ENCODE data around the gene ASMT. TPM values are rescaled to one million over a fixed set of nuclear protein-coding genes. Genes with fewer than 3 reads are reported as not detected.
A peak's percentile ranks its signal among the peaks of the same experiment; 100 is the strongest.
"Not testable (repeated sequence)": the region's sequence is repeated elsewhere in the genome, so short reads cannot be mapped to it uniquely, and the experiment has no call there.

Gene ASMT
- total and polyA plus RNA-seq, 9 donors = 0.07 to 0.89 (median 0.15) TPM; not detected in 5

DNA sequence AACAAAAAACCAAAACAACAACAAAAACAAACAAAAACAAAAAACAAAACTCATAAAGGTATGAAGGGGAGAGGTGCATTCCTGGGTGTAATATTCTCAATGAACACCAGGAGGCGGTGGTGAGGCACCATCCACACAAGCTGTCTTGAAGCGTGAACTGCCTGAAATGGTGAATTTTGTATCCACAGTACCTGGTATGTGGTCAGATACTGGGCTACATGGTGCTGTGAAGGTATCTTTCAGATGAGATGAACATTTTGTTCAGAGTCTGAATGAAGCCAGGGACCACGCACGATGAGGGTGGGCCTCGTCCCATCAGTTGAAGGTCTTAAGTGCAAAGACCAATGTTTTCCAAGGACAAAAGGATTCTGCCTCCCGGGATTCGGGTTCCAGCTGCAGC is 58.5 kb downstream of the ASMT start:
- H3K27ac ChIP-seq (ENCODE audit: low read length) = no peak overlapping the region
- H3K4me1 ChIP-seq (ENCODE audit: control insufficient read depth, insufficient read depth, low read length) = no peaks in the 10 kb centered on the region
- H3K36me3 ChIP-seq (ENCODE audit: control insufficient read depth, insufficient read depth, low read length) = no peaks in the 10 kb centered on the region
- H3K4me3 ChIP-seq (ENCODE audit: low read length) = no peak overlapping the region
- DNase-seq = peak; percentile 2
- WGBS (ENCODE audit: insufficient coverage) = 81% methylated on average over 6 of the region's 7 CpGs
- no peaks in the 10 kb centered on the region for H3K27me3 ChIP-seq (ENCODE audit: control insufficient read depth, insufficient read depth, low read length)
- no peaks in the 10 kb centered on the region for H3K9me3 ChIP-seq (replicated peaks; ENCODE audit: control insufficient read depth, low read depth, low read length)

DNA sequence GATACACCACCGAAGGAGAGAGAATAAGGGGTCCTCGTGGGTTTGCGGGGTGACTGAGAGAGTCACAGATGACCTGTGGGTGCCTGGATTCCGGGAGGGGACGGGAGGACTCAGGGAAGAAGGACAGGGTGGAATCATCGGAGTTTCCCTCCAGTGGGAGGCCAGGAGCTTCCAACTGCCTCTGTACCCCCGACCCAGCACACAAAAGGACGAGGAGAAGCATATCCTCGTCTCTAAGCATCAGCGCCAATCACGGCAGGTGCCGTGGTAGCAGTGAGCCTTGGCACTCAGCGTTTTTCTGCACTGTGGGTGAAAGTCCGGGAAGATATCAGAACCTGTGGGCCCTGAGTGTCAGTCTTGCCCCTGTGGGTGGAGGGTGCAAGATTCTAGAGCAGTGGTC is 62.0 kb downstream of the ASMT start:
- WGBS (ENCODE audit: insufficient coverage) = 91% methylated on average over 14 of the region's 14 CpGs
- DNase-seq = no peak
- Histone ChIP-seq H3K36me3 (ENCODE audit: control insufficient read depth, insufficient read depth, low read length) (no peaks in the 10 kb centered on the region), H3K9me3 (replicated peaks; ENCODE audit: control insufficient read depth, low read depth, low read length) (no peaks in the 10 kb centered on the region), H3K27me3 (ENCODE audit: control insufficient read depth, insufficient read depth, low read length) (no peaks in the 10 kb centered on the region), H3K4me3 (ENCODE audit: low read length) (no peak overlapping the region), H3K27ac (ENCODE audit: low read length) (no peak overlapping the region), H3K4me1 (ENCODE audit: control insufficient read depth, insufficient read depth, low read length) (no peaks in the 10 kb centered on the region)

DNA sequence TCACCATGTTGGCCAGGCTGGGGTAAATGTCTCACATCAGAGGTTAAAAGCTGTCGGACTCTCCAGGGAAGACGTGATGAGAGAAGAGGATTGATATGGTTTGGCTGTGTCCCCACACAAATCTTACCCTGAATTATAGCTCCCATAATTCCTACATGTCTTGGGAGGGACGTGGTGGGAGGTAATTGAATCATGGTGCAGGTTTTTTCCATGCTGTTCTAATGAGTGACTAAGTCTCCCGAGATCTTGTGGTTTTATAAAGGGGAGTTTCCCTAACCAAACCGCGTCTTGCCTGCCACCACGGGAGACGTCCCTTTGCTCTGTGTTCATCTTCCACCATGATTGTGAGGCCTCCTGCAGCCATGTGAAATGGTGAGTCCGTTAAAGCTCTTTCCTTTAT is 64.4 kb downstream of the ASMT start:
- no peaks in the 10 kb centered on the region for H3K36me3 ChIP-seq (ENCODE audit: control insufficient read depth, insufficient read depth, low read length)
- no peaks in the 10 kb centered on the region for H3K27me3 ChIP-seq (ENCODE audit: control insufficient read depth, insufficient read depth, low read length)
- no peaks in the 10 kb centered on the region for H3K4me1 ChIP-seq (ENCODE audit: control insufficient read depth, insufficient read depth, low read length)
- H3K27ac ChIP-seq (ENCODE audit: low read length) = no peak overlapping the region
- no peak overlapping the region for H3K4me3 ChIP-seq (ENCODE audit: low read length)
- WGBS (ENCODE audit: insufficient coverage) = 27% methylated on average over 5 of the region's 9 CpGs
- H3K9me3 ChIP-seq (replicated peaks; ENCODE audit: control insufficient read depth, low read depth, low read length) = no peaks in the 10 kb centered on the region
- DNase-seq = no peak

DNA sequence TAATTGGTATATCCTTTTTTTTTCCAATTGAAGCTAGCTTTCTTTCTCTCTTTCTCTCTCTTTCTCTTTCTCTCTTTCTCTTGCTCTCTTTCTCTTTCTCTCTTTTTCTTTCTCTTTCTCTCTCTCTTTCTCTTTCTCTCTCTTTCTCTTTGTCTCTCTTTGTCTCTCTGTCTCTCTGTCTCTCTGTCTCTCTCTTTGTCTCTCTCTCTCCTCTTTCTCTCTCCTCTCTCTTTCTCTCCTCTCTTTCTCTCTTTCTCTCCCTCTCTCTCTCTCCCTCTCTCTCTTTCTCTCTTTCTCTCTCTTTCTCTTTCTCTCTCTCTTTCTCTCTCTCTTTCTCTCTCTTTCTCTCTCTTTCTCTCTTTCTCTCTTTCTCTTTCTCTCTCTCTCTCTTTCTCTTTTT is 66.6 kb downstream of the ASMT start:
- Histone ChIP-seq H3K9me3 (replicated peaks; ENCODE audit: control insufficient read depth, low read depth, low read length) (no peaks in the 10 kb centered on the region), H3K27ac (ENCODE audit: low read length) (no peak overlapping the region), H3K36me3 (ENCODE audit: control insufficient read depth, insufficient read depth, low read length) (no peaks in the 10 kb centered on the region), H3K4me1 (ENCODE audit: control insufficient read depth, insufficient read depth, low read length) (no peaks in the 10 kb centered on the region), H3K27me3 (ENCODE audit: control insufficient read depth, insufficient read depth, low read length) (no peaks in the 10 kb centered on the region), H3K4me3 (ENCODE audit: low read length) (no peak overlapping the region)
- DNase-seq = no peak

DNA sequence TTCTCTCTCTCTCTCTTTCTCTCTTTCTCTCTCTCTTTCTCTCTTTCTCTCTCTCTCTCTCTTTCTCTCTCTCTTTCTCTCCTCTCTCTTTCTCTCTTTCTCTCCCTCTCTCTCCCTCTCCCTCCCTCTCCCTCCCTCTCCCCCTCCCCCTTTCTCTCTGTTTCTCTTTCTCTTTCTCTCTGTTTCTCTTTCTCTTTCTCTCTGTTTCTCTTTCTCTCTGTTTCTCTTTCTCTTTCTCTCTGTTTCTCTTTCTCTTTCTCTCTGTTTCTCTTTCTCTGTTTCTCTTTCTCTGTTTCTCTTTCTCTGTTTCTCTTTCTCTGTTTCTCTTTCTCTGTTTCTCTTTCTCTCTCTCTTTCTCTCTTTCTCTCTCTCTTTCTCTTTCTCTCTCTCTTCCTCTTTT is 67.0 kb downstream of the ASMT start:
- not testable (repeated sequence) for H3K27me3 ChIP-seq (ENCODE audit: control insufficient read depth, insufficient read depth, low read length); H3K4me3 ChIP-seq (ENCODE audit: low read length); H3K36me3 ChIP-seq (ENCODE audit: control insufficient read depth, insufficient read depth, low read length); DNase-seq; H3K27ac ChIP-seq (ENCODE audit: low read length); H3K9me3 ChIP-seq (replicated peaks; ENCODE audit: control insufficient read depth, low read depth, low read length); H3K4me1 ChIP-seq (ENCODE audit: control insufficient read depth, insufficient read depth, low read length)

DNA sequence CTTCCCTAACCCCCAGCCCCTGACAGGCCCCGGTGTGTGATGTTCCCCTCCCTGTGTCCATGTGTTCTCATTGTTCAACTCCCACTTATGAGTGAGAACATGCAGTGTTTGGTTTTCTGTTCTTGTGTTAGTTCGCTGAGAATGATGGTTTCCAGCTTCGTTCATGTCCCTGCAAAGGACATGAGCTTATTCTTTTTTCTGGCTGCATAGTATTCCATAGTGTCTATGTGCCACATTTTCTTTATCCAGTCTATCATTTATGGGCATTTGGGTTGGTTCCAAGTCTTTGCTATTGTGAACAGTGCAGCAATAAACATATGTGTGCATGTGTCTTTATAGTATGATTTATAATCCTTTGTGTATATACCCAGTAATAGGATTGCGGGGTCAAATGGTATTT is 67.6 kb downstream of the ASMT start:
- not testable (repeated sequence) for H3K27me3 ChIP-seq (ENCODE audit: control insufficient read depth, insufficient read depth, low read length); H3K4me1 ChIP-seq (ENCODE audit: control insufficient read depth, insufficient read depth, low read length); H3K36me3 ChIP-seq (ENCODE audit: control insufficient read depth, insufficient read depth, low read length); H3K27ac ChIP-seq (ENCODE audit: low read length); H3K4me3 ChIP-seq (ENCODE audit: low read length); H3K9me3 ChIP-seq (replicated peaks; ENCODE audit: control insufficient read depth, low read depth, low read length); DNase-seq
- WGBS (ENCODE audit: insufficient coverage) = no CpG with 5 or more reads among the region's 4 CpGs

DNA sequence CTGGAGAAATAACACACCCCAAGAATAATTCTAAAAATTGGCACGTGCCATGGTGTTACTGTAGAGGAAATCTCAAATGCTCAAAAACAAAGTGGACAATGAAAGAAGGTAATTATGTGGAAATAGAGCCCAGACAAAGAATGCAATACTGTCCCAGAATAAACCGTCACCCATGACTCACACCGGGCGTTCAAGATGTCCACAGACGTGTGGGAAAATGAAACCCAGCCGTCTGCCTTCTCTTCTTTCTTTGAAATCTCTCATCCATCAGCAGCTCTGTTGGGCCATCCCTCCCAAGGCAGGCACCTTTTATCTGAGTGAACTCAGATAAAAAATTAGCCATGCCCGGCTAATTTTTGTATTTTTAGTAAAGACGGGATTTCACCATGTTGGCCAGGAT is 70.0 kb downstream of the ASMT start:
- not testable (repeated sequence) for H3K36me3 ChIP-seq (ENCODE audit: control insufficient read depth, insufficient read depth, low read length); H3K4me1 ChIP-seq (ENCODE audit: control insufficient read depth, insufficient read depth, low read length); H3K4me3 ChIP-seq (ENCODE audit: low read length); H3K27me3 ChIP-seq (ENCODE audit: control insufficient read depth, insufficient read depth, low read length); H3K9me3 ChIP-seq (replicated peaks; ENCODE audit: control insufficient read depth, low read depth, low read length); DNase-seq; H3K27ac ChIP-seq (ENCODE audit: low read length)
- 95% methylated on average over 2 of the region's 8 CpGs for WGBS (ENCODE audit: insufficient coverage)

DNA sequence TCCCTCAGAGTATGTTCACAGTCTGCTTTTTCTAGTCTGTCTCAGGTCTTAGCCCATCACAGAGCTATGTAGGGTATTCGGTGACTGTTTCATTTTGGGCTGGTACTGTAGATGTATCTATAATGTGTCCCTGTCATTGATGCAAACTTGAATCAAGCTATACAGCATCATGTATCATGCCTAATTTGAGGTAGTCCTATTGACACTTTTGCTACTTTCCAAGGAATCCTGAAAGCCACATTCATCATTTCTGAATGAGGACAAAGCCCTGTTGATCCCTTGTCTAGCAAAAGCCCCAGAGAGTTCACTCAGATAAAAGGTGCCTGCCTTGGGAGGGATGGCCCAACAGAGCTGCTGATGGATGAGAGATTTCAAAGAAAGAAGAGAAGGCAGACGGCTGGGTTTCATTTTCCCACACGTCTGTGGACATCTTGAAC is 70.6 kb downstream of the ASMT start:
- not testable (repeated sequence) for H3K27me3 ChIP-seq (ENCODE audit: control insufficient read depth, insufficient read depth, low read length); DNase-seq; H3K27ac ChIP-seq (ENCODE audit: low read length); H3K9me3 ChIP-seq (replicated peaks; ENCODE audit: control insufficient read depth, low read depth, low read length); H3K4me3 ChIP-seq (ENCODE audit: low read length); H3K36me3 ChIP-seq (ENCODE audit: control insufficient read depth, insufficient read depth, low read length); H3K4me1 ChIP-seq (ENCODE audit: control insufficient read depth, insufficient read depth, low read length)
- WGBS (ENCODE audit: insufficient coverage) = no CpG with 5 or more reads among the region's 3 CpGs

DNA sequence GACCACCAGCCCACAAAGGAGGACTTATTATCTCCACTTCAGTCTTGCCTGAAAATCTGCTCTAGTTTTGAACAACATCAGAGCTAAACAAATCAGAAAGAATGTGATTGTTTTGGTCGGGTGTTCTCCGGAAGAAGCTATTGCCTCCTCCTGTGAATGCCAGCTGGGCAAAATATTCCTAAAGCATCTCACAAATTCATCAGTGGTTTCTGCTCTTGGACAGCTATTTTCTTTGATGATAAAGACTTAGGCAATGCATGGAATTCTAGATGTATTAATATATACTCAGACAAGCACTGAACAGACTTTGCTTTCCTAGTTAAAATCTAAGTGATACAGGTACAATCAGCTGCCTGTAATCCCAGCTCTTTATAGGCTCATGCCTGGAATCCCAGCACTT is 71.8 kb downstream of the ASMT start:
- Histone ChIP-seq H3K9me3 (replicated peaks; ENCODE audit: control insufficient read depth, low read depth, low read length) (no peaks in the 10 kb centered on the region), H3K27ac (ENCODE audit: low read length) (no peak overlapping the region), H3K36me3 (ENCODE audit: control insufficient read depth, insufficient read depth, low read length) (no peaks in the 10 kb centered on the region), H3K4me1 (ENCODE audit: control insufficient read depth, insufficient read depth, low read length) (no peaks in the 10 kb centered on the region), H3K4me3 (ENCODE audit: low read length) (no peak overlapping the region), H3K27me3 (ENCODE audit: control insufficient read depth, insufficient read depth, low read length) (no peaks in the 10 kb centered on the region)
- DNase-seq = no peak
- no CpG with 5 or more reads among the region's 2 CpGs for WGBS (ENCODE audit: insufficient coverage)

Measured in muscle of leg (tissue), 11 donors.